ENCODE measurements around the gene TMPRSS6. TPM values are rescaled to one million over a fixed set of nuclear protein-coding genes. Genes with fewer than 3 reads are reported as not detected.
A peak's percentile ranks its signal among the peaks of the same experiment; 100 is the strongest.

TMPRSS6 gene
- total RNA-seq, 1 experiment from 2014 or later = 0.79 TPM

DNA sequence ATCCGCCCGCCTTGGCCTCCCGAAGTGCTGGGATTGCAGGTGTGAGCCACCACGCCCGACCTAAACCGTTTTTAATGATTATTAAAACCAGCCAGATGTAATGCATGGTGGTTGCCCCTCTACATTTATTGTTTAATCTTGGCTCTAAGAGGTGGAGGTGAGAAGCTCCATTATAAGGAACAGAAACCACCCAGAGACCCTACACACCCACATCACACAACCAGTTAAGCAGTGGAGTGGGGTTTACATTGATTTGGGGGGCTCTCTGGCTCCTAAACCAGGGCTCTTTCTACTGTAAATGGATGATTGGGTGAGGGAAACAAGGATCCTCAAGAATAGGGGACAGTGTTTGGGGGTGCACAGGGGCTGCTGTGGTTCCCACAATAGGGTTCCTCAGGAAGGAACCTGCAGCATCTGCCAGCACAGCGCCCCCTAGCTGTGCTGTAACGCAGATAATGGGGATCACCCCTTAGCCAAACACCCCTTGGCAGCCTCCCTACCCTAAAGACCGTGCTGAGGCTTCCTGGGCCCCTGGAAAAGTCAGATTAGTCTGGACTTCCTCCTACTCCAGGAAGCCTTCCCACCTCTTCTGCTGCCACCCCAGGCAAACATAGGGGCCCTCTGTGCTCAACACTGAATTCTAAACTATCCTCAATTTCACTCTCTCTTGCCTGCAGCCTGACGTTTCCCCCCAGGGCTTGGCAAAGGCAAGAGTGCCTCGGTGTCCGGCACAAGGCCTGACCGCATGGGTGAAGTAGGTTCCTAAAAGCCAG lies 87.6 kb downstream of the TMPRSS6 start:
- no TSS peak for BruUV-seq (replicated peaks)
- H3F3A ChIP-seq (ENCODE audit: insufficient read depth, low read depth) = peaks cover 9% of the 10 kb centered on the region; the same call in 1 of the 2 replicates
- no peaks in the 10 kb centered on the region for H3K27me3 ChIP-seq (ENCODE audit: insufficient read depth, low read depth)
- ChIA-PET POLR2A (ENCODE audit: unreplicated experiment) (interaction anchor here (0.6 kb wide), 1 partner anchor 493 kb away, joined by 3 read pairs; the partner anchor contains the start of gene EIF3D), CTCF (interaction anchor here (0.6 to 2.7 kb wide), 4 partner anchors 9 to 51 kb away, joined by 6 to 12 read pairs (median 6); no protein-coding TSS in a partner anchor)
- H2AFZ ChIP-seq = no peak overlapping the region
- intact Hi-C loops (cut with micrococcal nuclease; ENCODE audit: unreplicated experiment) = no loop called here
- H3K4me2 ChIP-seq = no peak overlapping the region
- peaks cover 7% of the 10 kb centered on the region; the same call in 1 of the 2 replicates for H4K20me1 ChIP-seq (ENCODE audit: insufficient read depth)
- H3K9me2 ChIP-seq (ENCODE audit: insufficient read depth) = no peaks in the 10 kb centered on the region
- H3K9me3 ChIP-seq (ENCODE audit: insufficient read depth, low read depth) = no peaks in the 10 kb centered on the region
- 0 out of 2 replicates have a peak, but pooled peaks cover 7% of the 10 kb centered on the region for H3K36me3 ChIP-seq (ENCODE audit: low read depth)
- peaks cover 40% of the 10 kb centered on the region for H3K79me2 ChIP-seq (ENCODE audit: low read depth)
- H3K27ac ChIP-seq = no peak overlapping the region
- no peak for DNase-seq
- TF ChIP-seq EZH2 (IDR thresholded peaks at IDR 0.05; ENCODE audit: low read depth) = no peak
- TF ChIP-seq, protein P1, sequence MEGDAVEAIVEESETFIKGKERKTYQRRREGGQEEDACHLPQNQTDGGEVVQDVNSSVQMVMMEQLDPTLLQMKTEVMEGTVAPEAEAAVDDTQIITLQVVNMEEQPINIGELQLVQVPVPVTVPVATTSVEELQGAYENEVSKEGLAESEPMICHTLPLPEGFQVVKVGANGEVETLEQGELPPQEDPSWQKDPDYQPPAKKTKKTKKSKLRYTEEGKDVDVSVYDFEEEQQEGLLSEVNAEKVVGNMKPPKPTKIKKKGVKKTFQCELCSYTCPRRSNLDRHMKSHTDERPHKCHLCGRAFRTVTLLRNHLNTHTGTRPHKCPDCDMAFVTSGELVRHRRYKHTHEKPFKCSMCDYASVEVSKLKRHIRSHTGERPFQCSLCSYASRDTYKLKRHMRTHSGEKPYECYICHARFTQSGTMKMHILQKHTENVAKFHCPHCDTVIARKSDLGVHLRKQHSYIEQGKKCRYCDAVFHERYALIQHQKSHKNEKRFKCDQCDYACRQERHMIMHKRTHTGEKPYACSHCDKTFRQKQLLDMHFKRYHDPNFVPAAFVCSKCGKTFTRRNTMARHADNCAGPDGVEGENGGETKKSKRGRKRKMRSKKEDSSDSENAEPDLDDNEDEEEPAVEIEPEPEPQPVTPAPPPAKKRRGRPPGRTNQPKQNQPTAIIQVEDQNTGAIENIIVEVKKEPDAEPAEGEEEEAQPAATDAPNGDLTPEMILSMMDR (conservative IDR thresholded peaks at IDR 0.05) = peak; percentile 98
- no peak overlapping the region for H3K4me3 ChIP-seq
- peaks cover 23% of the 10 kb centered on the region for H3K4me1 ChIP-seq (replicated peaks; ENCODE audit: insufficient read depth)

DNA sequence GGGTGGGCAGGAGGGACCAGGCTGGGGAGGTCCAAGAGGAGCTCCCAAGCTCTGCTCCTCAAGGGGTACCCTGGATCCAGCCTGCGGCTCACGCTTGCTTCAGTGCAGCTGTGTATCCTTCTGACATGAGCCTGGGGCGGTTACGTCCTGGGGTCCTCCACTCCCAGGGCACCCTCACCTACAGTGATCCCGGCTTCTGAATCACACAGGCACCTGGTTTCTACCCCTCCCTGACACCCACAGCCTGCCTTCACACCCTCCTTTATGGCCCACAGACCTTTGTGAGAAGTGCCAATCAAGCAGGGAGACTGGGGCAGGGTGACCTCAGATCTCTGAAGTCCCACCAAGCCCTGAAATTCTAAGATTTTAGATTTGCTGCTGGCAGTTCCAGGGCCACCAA lies 88.5 kb downstream of the TMPRSS6 start:
- POLR2A ChIA-PET (ENCODE audit: unreplicated experiment) = no interaction called here
- Histone ChIP-seq H3K27ac (no peak overlapping the region), H3K4me1 (replicated peaks; ENCODE audit: insufficient read depth) (peaks cover 28% of the 10 kb centered on the region)

DNA sequence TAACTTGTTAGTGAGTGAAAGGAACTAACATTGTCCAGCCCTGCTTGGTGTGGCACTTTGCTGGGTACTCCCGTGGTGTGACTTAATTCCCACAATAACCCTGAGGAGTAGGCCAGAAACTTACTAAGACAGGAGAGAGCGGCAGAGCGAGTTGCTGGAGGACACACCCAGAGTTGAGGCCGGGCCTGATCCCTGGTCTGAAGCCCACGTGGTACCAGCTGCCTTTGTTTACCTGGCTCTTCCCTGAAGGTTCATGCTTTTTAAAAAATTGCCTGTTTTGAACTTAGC lies 89.4 kb downstream of the TMPRSS6 start:
- DNase-seq = peak in 1 of 2 experiments; percentile 63
- H3K79me2 ChIP-seq (ENCODE audit: low read depth) = peaks cover 50% of the 10 kb centered on the region
- H3K27ac ChIP-seq = peak overlapping the region; percentile 17
- ChIA-PET CTCF (interaction anchor here (0.6 to 2.7 kb wide), 4 partner anchors 13 to 1094 kb away, joined by 3 to 14 read pairs (median 6); no protein-coding TSS in a partner anchor), POLR2A (ENCODE audit: unreplicated experiment) (no interaction called here)
- H3F3A ChIP-seq (ENCODE audit: insufficient read depth, low read depth) = peaks cover 22% of the 10 kb centered on the region; the same call in 1 of the 2 replicates
- peak overlapping the region; percentile 86 for H2AFZ ChIP-seq
- no TSS peak for BruUV-seq (replicated peaks)
- H3K9me2 ChIP-seq (ENCODE audit: insufficient read depth) = no peaks in the 10 kb centered on the region
- peaks cover 10% of the 10 kb centered on the region; the same call in 1 of the 2 replicates for H3K36me3 ChIP-seq (ENCODE audit: low read depth)
- H4K20me1 ChIP-seq (ENCODE audit: insufficient read depth) = peaks cover 7% of the 10 kb centered on the region; the same call in 1 of the 2 replicates
- H3K4me1 ChIP-seq (replicated peaks; ENCODE audit: insufficient read depth) = peaks cover 36% of the 10 kb centered on the region
- no peaks in the 10 kb centered on the region for H3K9me3 ChIP-seq (ENCODE audit: insufficient read depth, low read depth)
- peak overlapping the region; percentile 75 for H3K4me2 ChIP-seq
- TF ChIP-seq EZH2 (IDR thresholded peaks at IDR 0.05; ENCODE audit: low read depth) = no peak
- TF ChIP-seq, protein P1 (conservative IDR thresholded peaks at IDR 0.05) = no peak
- H3K4me3 ChIP-seq = peak overlapping the region; percentile 62
- no peaks in the 10 kb centered on the region for H3K27me3 ChIP-seq (ENCODE audit: insufficient read depth, low read depth)
- intact Hi-C loops (cut with micrococcal nuclease; ENCODE audit: unreplicated experiment) = no loop called here

More for the DNA sequence above, 88.5 kb downstream of the TMPRSS6 start:
- H3K36me3 ChIP-seq (ENCODE audit: low read depth) = peaks cover 15% of the 10 kb centered on the region; the same call in 1 of the 2 replicates
- peaks cover 13% of the 10 kb centered on the region; the same call in 1 of the 2 replicates for H3F3A ChIP-seq (ENCODE audit: insufficient read depth, low read depth)
- TF ChIP-seq, protein P1 (conservative IDR thresholded peaks at IDR 0.05) = no peak
- no peak for TF ChIP-seq EZH2 (IDR thresholded peaks at IDR 0.05; ENCODE audit: low read depth)
- no peaks in the 10 kb centered on the region for H3K27me3 ChIP-seq (ENCODE audit: insufficient read depth, low read depth)
- H3K9me3 ChIP-seq (ENCODE audit: insufficient read depth, low read depth) = no peaks in the 10 kb centered on the region
- peaks cover 48% of the 10 kb centered on the region for H3K79me2 ChIP-seq (ENCODE audit: low read depth)
- no peaks in the 10 kb centered on the region for H3K9me2 ChIP-seq (ENCODE audit: insufficient read depth)
- H3K4me3 ChIP-seq = no peak overlapping the region
- H2AFZ ChIP-seq = no peak overlapping the region
- no TSS peak for BruUV-seq (replicated peaks)
- H3K4me2 ChIP-seq = peak overlapping the region; percentile 75
- no peak for DNase-seq
- CTCF ChIA-PET = interaction anchor here (1.5 to 2.7 kb wide), 3 partner anchors 10 to 22 kb away, joined by 6 to 7 read pairs (median 6); no protein-coding TSS in a partner anchor
- H4K20me1 ChIP-seq (ENCODE audit: insufficient read depth) = peaks cover 7% of the 10 kb centered on the region; the same call in 1 of the 2 replicates
- intact Hi-C loops (cut with micrococcal nuclease; ENCODE audit: unreplicated experiment) = no loop called here
